Kidney capillary endothelial cell (primary cell): ENCODE data around the gene CIB2.
A peak's percentile ranks its signal among the peaks of the same experiment; 100 is the strongest.

Experiments
- DNase-seq: peaks from one replicate; pipeline ENCODE4 v3.0.0-alpha.2; 2018; ENCODE audit warnings: low spot score

Gene CIB2

DNA sequence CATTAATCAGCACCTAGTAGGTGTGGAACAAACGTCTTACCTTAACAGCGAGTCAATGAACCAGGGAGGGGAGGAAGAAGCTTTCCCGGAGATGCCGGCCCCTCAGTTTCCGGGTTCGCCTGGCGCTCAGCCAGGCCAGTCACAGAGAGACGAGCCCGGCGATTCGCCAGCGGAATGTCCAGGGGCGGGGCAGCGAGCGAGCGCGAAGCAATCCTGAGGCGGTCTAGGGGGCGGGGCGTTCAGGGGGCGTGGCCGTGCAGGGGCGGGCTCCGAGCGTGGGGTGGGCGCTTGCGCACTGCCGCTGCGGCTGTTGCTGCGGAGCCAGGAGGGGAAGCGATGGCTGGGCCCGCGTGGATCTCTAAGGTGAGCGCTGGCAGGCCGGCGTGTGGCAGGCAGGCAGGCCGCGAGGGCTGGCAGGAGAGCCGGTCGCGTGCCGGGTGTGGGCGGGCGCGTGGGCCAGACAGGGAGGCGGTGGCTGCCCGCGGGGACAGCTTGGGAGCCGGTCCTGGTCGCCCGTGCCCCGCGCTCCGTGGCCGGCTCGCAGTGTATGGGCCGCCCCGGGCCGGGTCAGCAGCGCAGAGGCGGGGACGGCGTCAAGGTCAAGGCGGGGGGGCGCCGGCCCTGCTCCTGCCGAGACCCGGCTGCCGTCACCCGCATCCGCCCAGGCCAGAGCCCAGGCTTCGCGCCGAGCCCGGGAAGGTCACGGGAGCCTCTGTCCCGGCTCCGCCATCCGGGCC, 18.0 kb upstream of the CIB2 start, which contains the start of gene IDH3A:
Gene IDH3A (plus strand): TSS at position 295 of the 737 bp plus-strand sequence. CDS start 42 bp downstream, at position 337.
- peak; percentile 96 for DNase-seq

DNA sequence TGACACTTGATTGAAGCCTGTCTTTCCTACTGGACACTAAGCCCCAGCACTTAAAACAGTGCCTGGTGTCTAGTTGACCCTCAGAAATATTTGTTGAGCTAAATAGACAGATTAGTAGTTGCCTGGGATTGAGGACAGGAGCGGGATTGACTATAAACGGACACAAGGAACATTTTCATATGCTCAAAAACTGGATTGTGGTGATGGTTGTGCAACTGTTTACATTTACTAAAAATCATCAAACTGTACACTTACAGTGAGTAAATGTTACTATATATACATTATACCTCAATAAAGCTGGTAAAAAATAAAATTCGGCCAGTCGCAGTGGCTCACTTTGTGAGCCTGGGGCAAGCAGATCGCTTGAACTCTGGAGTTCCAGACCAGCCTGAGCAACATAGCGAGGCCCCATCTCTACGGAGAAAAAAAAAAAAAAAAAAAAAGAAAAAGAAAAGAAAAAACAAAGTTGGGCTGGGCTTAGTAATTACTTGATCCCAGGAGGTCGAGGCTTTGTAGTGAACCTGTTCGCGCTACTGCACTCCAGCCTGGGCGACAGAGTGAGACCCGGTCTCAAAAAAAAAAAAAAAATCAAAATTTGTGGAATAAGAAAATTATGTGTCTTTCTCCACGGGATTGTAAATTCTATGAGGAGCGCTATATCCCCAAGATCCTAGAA, 17.3 kb upstream of the CIB2 start:
- DNase-seq, result no peak

DNA sequence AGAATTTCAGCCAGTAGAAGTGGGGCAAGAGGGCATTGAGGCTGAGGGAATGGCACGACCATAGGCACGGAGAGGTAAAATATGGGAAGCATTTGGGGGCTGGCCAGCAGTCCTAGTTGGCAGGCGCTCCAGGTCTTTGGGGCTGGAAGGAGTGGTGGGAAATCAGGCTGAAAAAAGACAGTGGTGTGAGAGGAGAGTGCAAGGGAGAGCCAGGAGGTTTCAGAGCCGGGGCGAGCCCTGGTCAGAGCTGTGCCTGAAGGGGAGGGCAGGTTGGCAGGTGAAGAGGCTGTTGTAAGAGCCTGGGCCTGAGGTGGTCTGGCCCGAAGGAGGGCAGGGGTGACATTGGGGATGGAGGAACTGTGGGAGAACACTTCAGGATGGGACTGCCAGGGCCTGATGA, 16.3 kb upstream of the CIB2 start:
- no peak for DNase-seq

DNA sequence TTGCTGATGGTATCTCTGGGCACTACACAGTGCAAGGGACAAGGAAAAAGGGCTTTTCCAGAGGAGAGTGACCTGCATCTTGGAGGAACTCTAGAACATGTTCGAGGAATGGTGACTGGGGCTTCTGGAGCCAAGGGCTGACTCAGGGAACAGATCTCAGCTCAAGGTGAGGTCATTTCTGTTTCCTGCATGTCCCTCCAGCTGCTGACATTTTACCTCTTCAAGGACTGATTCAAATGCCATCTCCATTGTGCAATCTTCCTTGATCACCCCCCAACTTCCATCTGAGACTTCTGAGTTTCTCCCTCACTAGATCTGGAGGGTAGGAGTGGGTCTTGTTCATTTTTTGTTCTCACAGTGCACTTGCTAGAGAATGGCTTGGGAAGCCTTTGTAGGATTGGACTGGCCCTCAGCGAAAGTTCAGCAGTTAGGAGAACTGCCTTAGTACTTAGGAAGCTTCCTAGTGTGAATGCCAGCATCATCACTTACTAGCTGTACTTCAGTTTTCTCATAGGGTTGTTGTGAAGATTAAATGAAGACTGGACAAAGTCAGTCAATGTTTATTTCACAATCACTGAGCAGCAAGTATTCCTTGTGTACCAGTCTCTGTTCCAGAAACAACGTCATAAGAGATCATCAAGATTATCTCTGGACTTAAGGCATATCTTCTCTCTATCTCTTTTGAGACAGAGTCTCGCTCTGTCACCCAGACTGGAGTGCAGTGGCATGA, 15.3 kb upstream of the CIB2 start:
- peak; percentile 46 for DNase-seq

DNA sequence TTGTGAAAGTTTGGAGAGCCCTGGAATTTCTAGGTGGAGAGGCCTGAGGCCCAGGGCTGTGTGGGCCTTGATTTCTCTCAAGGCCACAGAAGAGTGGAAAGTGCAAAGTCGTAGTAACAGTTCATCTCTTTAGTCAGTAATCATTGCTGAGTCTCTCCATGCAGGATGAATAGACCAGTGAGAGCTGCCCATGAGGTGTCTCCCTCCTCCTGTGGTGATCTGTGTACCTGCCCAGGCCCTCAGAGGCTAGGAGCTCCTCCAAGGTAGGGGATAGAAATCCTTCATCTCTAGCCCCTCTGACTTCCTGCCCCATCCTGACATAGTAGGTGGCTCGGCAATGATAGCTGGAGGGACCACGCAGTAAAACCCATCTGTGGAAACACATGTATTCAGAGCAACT, 11.1 kb upstream of the CIB2 start:
- no peak for DNase-seq

DNA sequence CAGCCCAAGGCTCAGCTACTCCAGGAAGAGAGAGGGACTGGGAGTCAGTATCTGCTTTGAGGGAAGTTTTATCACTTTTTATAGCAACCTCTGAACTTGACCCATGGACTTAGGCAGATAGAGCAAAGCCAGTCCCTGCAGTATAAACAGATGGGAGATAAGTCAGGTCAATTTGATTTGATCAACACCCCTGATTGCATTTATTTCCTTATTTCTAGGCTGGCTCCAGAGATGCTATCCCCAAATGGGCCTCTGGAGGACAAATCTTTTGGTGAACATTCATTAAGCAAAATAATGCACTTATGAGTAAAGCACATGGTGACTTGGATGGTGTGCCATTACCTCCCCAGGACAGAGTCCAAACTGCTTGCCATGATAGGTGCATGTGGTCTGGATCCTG, 9.0 kb upstream of the CIB2 start:
- no peak for DNase-seq

DNA sequence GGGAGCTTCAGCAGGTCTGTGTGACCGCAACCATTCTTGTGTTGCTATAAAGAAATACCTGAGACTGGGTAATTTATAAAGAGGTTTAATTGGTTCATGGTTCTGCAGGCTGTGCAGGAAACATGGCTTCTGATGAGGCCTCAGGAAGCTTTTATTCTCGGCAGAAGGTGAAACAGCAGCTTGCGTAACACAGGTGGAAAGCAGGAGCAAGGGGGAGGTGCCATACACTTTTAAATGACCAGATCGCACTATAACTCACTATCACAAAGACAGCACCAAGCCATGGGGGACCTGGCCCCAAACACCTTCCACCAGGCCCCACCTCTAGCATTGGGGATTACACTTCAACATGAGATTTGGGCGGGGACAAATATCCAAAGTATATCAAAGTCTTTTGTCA, 8.3 kb upstream of the CIB2 start:
- no peak for DNase-seq

DNA sequence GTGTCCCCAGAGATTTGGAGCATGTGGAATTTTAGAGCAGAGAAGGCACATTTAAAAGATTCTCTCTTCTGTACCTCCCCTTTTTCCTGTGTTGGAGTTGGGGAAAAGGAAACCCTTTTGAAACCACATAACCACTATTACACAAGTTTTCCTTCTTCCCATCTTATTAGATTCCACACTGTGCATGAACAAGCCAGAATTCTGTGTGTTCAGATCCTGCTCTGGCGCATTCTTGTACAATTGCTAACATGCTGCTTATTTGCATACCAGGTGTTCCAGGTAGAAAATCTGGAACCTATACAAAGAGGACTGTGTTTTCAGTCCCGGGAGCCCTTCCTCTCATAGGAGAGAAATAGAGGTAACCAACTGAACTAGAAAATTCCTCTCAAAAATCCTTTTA, 2.6 kb upstream of the CIB2 start:
- DNase-seq, result no peak

DNA sequence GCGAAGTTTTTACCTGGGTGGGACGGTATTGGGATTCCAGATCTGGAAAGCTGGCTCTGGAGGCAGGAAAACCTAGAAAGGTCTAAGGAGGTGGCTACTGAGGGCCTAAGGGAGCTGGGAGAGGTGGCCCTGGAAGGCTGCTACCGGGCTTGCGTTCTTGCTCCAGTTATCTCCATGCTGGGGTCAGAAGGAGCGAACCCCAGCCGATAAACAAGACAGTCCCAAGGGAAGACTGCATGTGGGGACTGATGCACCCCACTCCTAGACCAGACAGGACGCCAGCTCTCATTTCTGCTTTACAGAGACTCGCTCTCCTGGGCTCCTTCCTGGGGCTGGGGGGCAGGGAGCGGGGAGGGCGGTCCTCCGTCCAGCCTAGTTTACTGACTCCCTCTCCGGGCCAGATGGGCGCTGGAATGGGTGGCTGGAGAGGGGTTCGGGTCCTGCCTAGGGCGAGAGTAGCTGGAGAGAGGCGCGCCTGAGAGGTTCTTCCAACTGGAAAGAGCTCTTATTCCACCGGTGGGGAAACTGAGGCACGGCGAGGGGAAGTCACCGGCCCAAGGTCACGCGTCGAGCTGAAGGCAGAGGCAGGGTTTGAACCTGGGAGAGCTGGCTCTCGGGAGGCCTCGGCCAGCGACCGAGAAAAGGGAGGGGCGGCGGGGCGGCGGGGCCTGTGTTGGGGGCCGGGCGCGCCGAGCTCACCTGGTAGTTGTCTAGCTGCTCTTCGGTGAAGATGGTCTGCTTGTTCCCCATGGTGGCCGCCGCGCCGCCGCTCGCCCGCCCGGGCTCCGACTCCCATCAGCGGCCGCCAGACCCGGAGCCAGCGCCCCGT, 565 bp downstream of the CIB2 start:
- DNase-seq, result no peak

DNA sequence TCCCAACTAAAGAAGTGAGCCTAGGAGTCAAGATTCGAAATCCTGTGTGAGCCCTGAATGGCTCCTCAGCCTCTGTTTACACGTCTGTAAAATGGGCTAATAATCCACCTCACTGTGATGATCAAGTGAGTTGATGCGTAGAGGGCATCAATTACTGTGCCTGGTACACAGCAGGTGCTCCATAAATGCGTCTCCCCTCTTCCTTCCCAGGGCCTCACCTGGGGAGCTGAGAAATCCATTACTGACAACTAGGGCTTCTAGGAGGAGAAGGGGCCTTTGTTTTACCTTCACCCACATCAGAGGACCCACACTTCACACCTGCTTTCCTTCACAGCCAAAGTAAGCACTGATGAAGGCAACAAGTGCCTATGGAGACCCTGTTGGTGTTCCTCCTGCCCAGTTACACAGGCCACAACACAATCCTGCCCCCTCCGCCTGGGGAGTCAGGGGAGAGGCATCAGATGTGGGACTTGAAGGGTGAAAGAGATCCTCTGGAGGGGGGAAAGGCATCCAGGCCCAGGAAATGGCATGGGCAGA, 1.4 kb downstream of the CIB2 start:
- DNase-seq, result no peak

DNA sequence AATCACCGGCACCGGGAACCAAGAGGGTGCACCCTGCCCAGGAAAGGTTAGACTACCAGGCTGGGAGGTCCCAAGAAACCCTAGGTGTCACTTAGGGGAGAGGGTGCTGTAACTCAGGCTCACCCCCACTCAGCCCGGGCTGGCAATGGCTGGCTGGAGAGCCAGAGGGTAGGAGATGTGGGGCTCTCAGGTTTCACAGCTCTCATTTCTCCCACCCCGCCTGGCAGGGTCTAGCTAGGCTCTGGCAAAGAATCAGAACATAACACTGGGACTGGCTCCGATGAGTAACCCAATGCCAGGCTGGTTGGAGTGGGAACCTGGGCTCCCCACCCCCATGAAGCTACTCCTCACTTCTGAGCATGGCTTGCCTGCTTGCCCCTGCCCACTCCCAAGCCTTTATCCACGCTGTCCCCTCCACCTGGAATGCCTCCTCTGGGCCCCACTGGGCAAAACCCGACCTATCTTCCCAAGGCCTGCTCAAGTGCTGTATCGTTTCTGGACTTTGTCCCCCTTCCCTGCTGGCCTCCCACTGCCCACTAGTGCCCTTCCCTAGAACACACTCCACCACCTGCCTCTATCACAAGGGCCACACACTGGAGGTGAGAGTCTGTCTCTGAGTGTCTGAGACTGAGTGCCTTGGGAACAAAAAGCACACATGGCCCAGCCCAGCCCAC, 2.0 kb downstream of the CIB2 start:
- no peak for DNase-seq

DNA sequence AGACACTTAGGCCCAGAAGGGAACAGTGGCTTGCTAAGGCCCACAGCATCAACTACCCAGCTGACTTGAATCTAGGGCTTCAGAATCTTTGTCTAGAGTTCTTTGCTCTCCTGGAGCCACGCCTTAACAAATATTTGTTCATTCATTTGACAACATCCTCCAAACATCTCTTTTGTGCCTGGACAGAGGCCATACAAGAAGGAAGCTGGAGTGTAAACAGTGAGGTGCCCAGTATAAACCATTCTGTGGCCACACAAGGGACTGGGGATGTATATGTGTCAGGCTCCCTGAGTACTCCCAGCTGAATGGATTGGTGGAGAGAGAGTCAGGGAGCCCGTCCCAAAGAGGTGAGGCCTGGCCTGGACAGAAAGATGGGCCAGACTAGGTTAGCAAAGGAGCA, 3.4 kb downstream of the CIB2 start:
- DNase-seq, result no peak

DNA sequence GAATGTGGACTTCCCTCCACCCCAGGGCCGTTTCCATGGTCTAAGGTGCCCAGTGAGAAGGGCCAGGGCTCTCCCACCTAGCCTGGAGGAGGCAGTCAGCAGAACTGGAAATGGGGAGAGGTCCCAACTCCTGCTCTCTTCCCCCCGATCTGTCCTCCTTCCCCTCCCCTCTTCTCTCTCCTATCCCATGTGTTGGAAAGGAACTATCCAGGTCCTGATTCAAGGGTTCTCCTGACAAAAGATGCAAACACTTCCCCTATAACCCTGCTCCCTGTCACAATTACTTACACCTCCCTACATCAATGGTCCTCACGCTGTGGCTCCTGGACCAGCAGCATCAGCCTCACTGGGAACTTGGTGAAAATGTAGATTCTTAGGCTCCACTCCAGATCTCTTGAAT, 6.0 kb downstream of the CIB2 start:
- no peak for DNase-seq

DNA sequence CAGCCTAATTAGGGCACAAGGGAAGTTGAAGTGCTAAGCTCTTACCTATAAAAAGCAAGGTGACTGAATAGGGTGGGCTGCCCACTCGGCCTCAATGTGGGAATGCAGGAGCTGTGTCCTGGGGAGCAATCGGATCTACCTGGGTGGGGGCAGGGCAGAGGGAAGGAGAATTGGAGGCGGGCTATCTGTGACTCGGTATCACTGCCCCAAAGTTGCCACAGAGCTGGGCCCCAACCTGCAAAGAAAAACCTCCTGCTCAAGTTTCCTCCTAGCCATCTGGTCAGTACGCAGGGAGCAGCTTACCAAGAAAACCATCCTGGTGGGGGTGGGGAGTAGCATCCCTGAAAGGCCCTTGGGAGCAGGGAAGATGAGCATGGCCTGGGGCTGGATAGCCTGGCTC, 10.7 kb downstream of the CIB2 start:
- no peak for DNase-seq

DNA sequence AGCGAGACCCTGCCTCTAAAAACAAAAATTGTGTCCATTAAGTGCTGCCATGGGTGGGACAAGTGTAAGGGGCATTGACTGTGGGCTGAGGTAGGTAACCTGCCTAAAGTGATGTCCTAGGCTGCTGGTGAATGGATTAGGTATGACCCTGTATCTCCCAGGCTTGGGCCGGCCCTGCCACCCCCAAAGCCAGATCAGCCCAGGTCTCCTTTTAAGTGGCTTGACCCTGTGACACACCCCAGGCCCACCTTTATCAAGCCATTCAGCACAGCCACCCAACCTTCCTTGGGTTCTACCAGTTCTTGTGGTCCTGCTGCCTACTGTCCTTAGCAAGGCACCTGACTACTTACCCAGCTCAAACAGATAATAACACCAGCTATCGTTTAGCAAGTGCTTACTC, 18.7 kb downstream of the CIB2 start:
- no peak for DNase-seq

DNA sequence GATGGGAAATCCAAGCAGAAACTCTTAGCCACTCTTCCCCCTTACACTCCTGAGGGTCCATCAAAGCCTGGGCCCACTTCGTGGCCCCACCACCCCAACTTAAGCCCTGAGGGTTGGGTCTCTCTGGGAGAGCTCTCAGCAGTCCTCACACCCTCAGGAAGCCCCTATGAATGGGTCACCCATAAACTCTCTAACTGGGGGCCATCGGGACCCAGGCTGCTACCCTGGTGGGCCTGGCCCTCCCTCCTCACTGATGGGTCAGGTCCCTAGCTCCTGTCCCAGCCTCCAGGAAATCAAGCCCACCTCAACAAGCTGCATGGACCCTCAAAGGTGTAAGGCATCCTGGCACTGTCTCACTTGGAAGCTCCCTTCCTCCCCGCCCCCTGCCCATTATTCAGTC, 19.5 kb downstream of the CIB2 start:
- DNase-seq, result no peak

DNA sequence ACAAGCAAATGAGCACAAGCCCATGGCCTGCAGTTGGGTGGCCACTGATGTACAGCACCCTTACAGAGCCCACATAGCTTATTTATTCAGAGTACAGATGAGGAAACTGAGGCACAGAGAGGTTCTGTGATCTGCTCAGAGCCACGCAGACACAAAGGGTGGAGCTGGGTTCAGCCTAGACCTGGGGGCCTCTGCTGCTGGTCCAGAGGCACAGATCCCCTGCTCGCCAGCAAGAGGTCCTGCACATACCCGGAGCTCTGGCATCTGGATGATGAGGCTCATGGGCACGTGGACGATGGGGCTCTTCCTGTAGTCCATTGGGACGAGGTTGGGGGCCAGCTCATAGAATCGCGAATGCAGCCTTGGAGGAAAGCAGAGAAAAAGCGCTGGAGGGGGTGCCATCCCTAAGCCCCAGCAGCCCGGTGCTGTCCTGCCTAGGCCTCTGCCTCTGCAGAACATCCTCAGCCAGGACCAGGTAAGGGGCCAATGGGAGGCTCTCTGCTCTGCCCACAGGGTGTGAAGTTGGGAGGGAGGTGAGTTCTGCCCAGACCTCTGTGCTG, 20.2 kb downstream of the CIB2 start:
- DNase-seq, result no peak

DNA sequence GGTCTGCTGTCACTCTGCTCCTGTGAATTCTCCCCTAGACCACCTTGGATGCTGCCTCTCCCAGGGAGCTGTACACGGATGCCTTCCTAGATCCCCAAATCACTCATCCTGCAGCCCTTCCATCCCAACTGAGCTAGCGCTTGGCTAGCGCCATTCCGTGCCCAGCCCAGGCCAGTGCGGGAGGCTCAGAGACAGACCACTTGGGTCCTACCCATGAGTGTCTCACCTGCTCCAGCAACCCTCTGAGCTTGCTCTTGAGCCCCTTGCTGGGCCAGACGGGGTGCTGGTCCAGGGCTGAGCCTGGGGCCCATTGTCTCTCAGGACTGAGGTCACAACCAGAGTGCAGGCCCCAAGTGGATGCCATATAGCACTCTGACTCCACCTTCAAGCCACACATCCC, 21.1 kb downstream of the CIB2 start:
- no peak for DNase-seq

DNA sequence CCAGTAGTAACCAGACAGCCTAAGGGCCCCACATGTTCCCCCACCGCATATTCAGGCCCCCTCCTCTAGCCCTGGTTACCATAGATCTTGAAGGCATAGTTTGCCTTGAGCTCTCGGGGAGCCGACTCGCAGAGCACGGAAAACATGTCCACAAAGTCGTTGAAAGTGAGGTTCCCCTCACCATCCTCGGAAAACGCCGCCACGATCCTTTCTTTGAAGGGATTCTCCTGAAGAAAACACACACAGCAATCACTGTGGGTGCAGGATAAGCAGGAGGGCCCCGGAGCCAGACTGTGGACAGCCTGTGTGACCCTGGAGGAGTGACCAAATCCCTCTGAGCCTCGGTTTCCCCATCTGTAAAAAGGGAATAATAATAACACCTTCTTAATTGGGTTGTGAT, 22.1 kb downstream of the CIB2 start:
- DNase-seq, result no peak

DNA sequence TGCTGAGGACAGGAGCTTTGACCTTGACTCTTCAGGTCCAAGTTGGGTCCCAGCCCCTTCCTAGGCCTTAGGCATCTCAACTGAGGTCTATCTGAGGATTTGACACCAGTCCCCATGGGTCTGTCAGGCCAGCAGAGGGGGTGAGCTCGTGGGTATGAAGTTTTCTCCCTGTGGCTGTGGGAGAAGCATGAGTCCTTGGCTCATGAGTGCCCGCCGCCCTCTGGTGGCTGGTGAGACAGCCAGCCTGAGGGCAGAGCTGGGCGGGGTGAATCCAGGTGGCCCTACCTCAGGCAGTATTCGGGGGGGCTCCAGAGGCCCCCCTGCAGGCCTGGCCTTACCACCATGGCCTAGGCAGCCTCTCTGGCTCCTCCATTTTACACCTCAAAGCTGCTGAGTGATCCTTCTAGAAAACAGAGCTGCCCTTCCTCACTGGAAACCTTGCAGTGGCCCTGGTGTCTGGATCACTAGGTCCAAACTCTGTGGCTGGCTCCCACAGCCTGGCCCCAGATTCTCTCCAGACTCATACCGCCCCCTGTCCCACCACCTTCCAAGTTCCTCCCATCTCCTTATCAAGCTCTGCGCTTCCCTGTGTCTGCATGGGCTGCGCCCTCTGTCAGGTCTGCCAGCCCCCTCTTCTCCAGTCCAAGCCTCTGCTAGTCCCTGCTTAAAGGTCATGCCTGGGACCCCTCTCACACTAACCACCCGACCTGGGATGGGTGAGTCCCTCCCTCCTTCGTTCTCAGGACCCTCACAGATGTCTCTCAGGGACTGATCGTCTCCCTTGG, 22.8 kb downstream of the CIB2 start:
- peak; percentile 84 for DNase-seq
